ENCODE measurements around the gene OCLN.
"Not testable (repeated sequence)": the region's sequence is repeated elsewhere in the genome, so short reads cannot be mapped to it uniquely, and the experiment has no call there.

Gene OCLN

GRCh38 chr5:69492391-69492922 is at the start of gene OCLN:
OCLN (plus strand) TSS chr5:69492790; CDS start chr5:69504245, 11,455 bp downstream.
- TF ChIP-seq CTCF (conservative IDR thresholded peaks at IDR 0.05) (no peak; the same call in 1 of the 2 replicates), ZFX (IDR thresholded peaks at IDR 0.05) (no peak)
- H3K27ac ChIP-seq: peak within 1 kb of the TSS; percentile 88

- H3K27ac ChIP-seq: no peak overlapping the region
- TF ChIP-seq CTCF (conservative IDR thresholded peaks at IDR 0.05) (no peak), ZFX (IDR thresholded peaks at IDR 0.05) (no peak)
These were observed 48.3 kb upstream of the OCLN start for GRCh38 chr5:69444127-69444754.

GRCh38 chr5:69449511-69449910 is 43.1 kb upstream of the OCLN start:
- TF ChIP-seq CTCF (conservative IDR thresholded peaks at IDR 0.05) (no peak), ZFX (IDR thresholded peaks at IDR 0.05) (no peak)
- no peak overlapping the region for H3K27ac ChIP-seq

GRCh38 chr5:69450116-69450515 is 42.5 kb upstream of the OCLN start:
- H3K27ac ChIP-seq: no peak overlapping the region
- TF ChIP-seq CTCF (conservative IDR thresholded peaks at IDR 0.05) (no peak), ZFX (IDR thresholded peaks at IDR 0.05) (no peak)

- not testable (repeated sequence) for H3K27ac ChIP-seq
These were observed 42.1 kb upstream of the OCLN start for GRCh38 chr5:69450527-69450926.

- peak overlapping the region; percentile 33; the same call in 1 of the 2 replicates for H3K27ac ChIP-seq
These were observed 40.5 kb upstream of the OCLN start for GRCh38 chr5:69451941-69452647.

GRCh38 chr5:69453487-69453886 is 39.1 kb upstream of the OCLN start:
- H3K27ac ChIP-seq: not testable (repeated sequence)

More at GRCh38 chr5:69451941-69452647, 40.5 kb upstream of the OCLN start:
- TF ChIP-seq CTCF (conservative IDR thresholded peaks at IDR 0.05) (no peak), ZFX (IDR thresholded peaks at IDR 0.05) (no peak)

- TF ChIP-seq CTCF (conservative IDR thresholded peaks at IDR 0.05) (no peak), ZFX (IDR thresholded peaks at IDR 0.05) (no peak)
- H3K27ac ChIP-seq: no peak overlapping the region
These were observed 37.9 kb upstream of the OCLN start for GRCh38 chr5:69454460-69455249.

- H3K27ac ChIP-seq: not testable (repeated sequence)
These were observed 37.1 kb upstream of the OCLN start for GRCh38 chr5:69455428-69455988.
